Caco-2 (cell line): Measurements from ENCODE around the gene ANAPC1. TPM values are rescaled to one million over a fixed set of nuclear protein-coding genes. Genes with fewer than 3 reads are reported as not detected.
"Not testable (repeated sequence)": the region's sequence is repeated elsewhere in the genome, so short reads cannot be mapped to it uniquely, and the experiment has no call there.

ENCODE experiments used
- BruUV-seq: library from RNA; stranded (reverse); fragments of 400-500 nt; replicated peaks from 2 replicates; lab custom pipeline; 2021; lab: Mats Ljungman, UMichigan
- CTCF ChIA-PET: fragments of 300-600 bp; sonication (Branson Sonifier 250); formaldehyde crosslinking; loops from one replicate; lab custom pipeline; 2022; ENCODE audit warnings: antibody characterized with exemption; lab: Charles Lee
- POLR2A ChIA-PET: fragments of 300-600 bp; sonication (Branson Sonifier 250); formaldehyde crosslinking; loops from one replicate; lab custom pipeline; 2022; ENCODE audit warnings: antibody characterized with exemption; lab: Charles Lee
- DNase-seq, 2 experiments: peaks; one replicate each; pipeline versions ENCODE4 v3.0.0 to v3.0.0-alpha.2; 2020 to 2022
- H3K27me3 ChIP-seq: replicated peaks from 2 replicates; pipeline ENCODE4 v1.6.0; 2011; ENCODE audit warnings: low read length; ENCODE audit not compliant: control insufficient read depth, insufficient read depth
- H3K36me3 ChIP-seq: 2 replicates; pipeline ENCODE4 v1.5.1; 2011; ENCODE audit warnings: low read length; ENCODE audit not compliant: control insufficient read depth, insufficient read depth
- H3K4me1 ChIP-seq: fragments of 250-450 bp; sonication (Bioruptor Pico); 2 replicates; pipeline ENCODE4 v1.5.1; 2020; ENCODE audit warnings: mild to moderate bottlenecking
- H3K4me3 ChIP-seq: 2 replicates; pipeline ENCODE4 v1.5.1; 2011; ENCODE audit warnings: low read depth, mild to moderate bottlenecking, control low read depth, low read length
- H3K9me3 ChIP-seq: fragments of 250-450 bp; sonication (Bioruptor Pico); 2 replicates; pipeline ENCODE4 v1.5.1; 2020; ENCODE audit warnings: mild to moderate bottlenecking, moderate library complexity
- H3K27ac Mint-ChIP-seq: one replicate; pipeline ENCODE4 v1.8.0; 2022; ENCODE audit warnings: mixed read lengths; ENCODE audit not compliant: unreplicated experiment
- H3K27me3 Mint-ChIP-seq: one replicate; pipeline ENCODE4 v1.8.0; 2022; ENCODE audit warnings: mixed read lengths; ENCODE audit not compliant: insufficient read depth, unreplicated experiment
- H3K36me3 Mint-ChIP-seq: one replicate; pipeline ENCODE4 v1.8.0; 2022; ENCODE audit warnings: mild to moderate bottlenecking, mixed read lengths; ENCODE audit not compliant: insufficient read depth, unreplicated experiment
- H3K4me1 Mint-ChIP-seq: one replicate; pipeline ENCODE4 v1.8.0; 2022; ENCODE audit warnings: low read depth, mixed read lengths; ENCODE audit not compliant: unreplicated experiment
- H3K4me3 Mint-ChIP-seq: one replicate; pipeline ENCODE4 v1.8.0; 2022; ENCODE audit warnings: mild to moderate bottlenecking, moderate library complexity, mixed read lengths; ENCODE audit not compliant: unreplicated experiment
- H3K9me3 Mint-ChIP-seq: one replicate; pipeline ENCODE4 v1.8.0; 2022; ENCODE audit warnings: mixed read lengths; ENCODE audit not compliant: unreplicated experiment
- intact Hi-C: fragments of 100-400 bp; cut with micrococcal nuclease; formaldehyde crosslinking; loops from one replicate; pipeline ENCODE4 v1.10.0; 2022; ENCODE audit not compliant: unreplicated experiment
- total RNA-seq: library from RNA; stranded (reverse); gene quantifications from 2 replicates; pipeline ENCODE4 v1.2.3, GENCODE V29; 2022

ANAPC1 gene
- total RNA-seq, 1 experiment from 2014 or later, result 97.2 TPM

- H3K27ac Mint-ChIP-seq, H3K27me3 ChIP-seq, H3K9me3 ChIP-seq, CTCF ChIA-PET, intact Hi-C loops, DNase-seq, H3K36me3 ChIP-seq, H3K4me1 ChIP-seq, BruUV-seq, H3K36me3 Mint-ChIP-seq, H3K9me3 Mint-ChIP-seq, H3K4me3 ChIP-seq, H3K4me3 Mint-ChIP-seq, H3K27me3 Mint-ChIP-seq, H3K4me1 Mint-ChIP-seq, POLR2A ChIA-PET: not testable (repeated sequence)
Observed at GRCh38 chr2:111776296-111776695, 107.7 kb downstream of the ANAPC1 start.

GRCh38 chr2:111772180-111772579 lies 111.8 kb downstream of the ANAPC1 start:
- BruUV-seq, result not testable (repeated sequence)

GRCh38 chr2:111770916-111771658 lies 112.9 kb downstream of the ANAPC1 start:
- H3K27me3 Mint-ChIP-seq, CTCF ChIA-PET, H3K27me3 ChIP-seq, H3K27ac Mint-ChIP-seq, H3K36me3 ChIP-seq, H3K4me3 Mint-ChIP-seq, H3K4me1 ChIP-seq, intact Hi-C loops, H3K4me3 ChIP-seq, BruUV-seq, H3K9me3 Mint-ChIP-seq, POLR2A ChIA-PET, H3K9me3 ChIP-seq, H3K4me1 Mint-ChIP-seq, DNase-seq: not testable (repeated sequence)
- peaks cover 13% of the 10 kb centered on the region for H3K36me3 Mint-ChIP-seq

More at GRCh38 chr2:111772180-111772579, 111.8 kb downstream of the ANAPC1 start:
- H3K27ac Mint-ChIP-seq, H3K27me3 Mint-ChIP-seq, DNase-seq, H3K4me3 ChIP-seq, H3K27me3 ChIP-seq, H3K9me3 Mint-ChIP-seq, H3K4me1 Mint-ChIP-seq, H3K4me1 ChIP-seq, H3K36me3 ChIP-seq, CTCF ChIA-PET, POLR2A ChIA-PET, intact Hi-C loops, H3K9me3 ChIP-seq, H3K4me3 Mint-ChIP-seq: not testable (repeated sequence)
- peaks cover 13% of the 10 kb centered on the region for H3K36me3 Mint-ChIP-seq

- H3K9me3 ChIP-seq, H3K4me1 ChIP-seq, BruUV-seq, POLR2A ChIA-PET, H3K27me3 ChIP-seq, H3K27me3 Mint-ChIP-seq, H3K27ac Mint-ChIP-seq, H3K4me3 Mint-ChIP-seq, H3K9me3 Mint-ChIP-seq, intact Hi-C loops, DNase-seq, H3K4me1 Mint-ChIP-seq, CTCF ChIA-PET, H3K4me3 ChIP-seq, H3K36me3 ChIP-seq: not testable (repeated sequence)
- peaks cover 12% of the 10 kb centered on the region for H3K36me3 Mint-ChIP-seq
Observed at GRCh38 chr2:111768266-111769190, 115.5 kb downstream of the ANAPC1 start.

- H3K36me3 Mint-ChIP-seq, result peaks cover 17% of the 10 kb centered on the region
- not testable (repeated sequence) for BruUV-seq
Observed at GRCh38 chr2:111767087-111767486, 116.9 kb downstream of the ANAPC1 start.

GRCh38 chr2:111766295-111766694 lies 117.7 kb downstream of the ANAPC1 start:
- H3K27ac Mint-ChIP-seq, H3K9me3 Mint-ChIP-seq, H3K27me3 ChIP-seq, DNase-seq, H3K4me1 Mint-ChIP-seq, CTCF ChIA-PET, H3K27me3 Mint-ChIP-seq, H3K36me3 ChIP-seq, H3K4me3 Mint-ChIP-seq, H3K4me3 ChIP-seq, BruUV-seq, H3K9me3 ChIP-seq, POLR2A ChIA-PET, H3K4me1 ChIP-seq, intact Hi-C loops: not testable (repeated sequence)
- H3K36me3 Mint-ChIP-seq, result peaks cover 17% of the 10 kb centered on the region

More at GRCh38 chr2:111767087-111767486, 116.9 kb downstream of the ANAPC1 start:
- H3K27ac Mint-ChIP-seq, H3K4me3 ChIP-seq, H3K36me3 ChIP-seq, CTCF ChIA-PET, H3K27me3 Mint-ChIP-seq, intact Hi-C loops, H3K4me1 Mint-ChIP-seq, H3K4me3 Mint-ChIP-seq, H3K9me3 ChIP-seq, H3K4me1 ChIP-seq, H3K9me3 Mint-ChIP-seq, DNase-seq, POLR2A ChIA-PET, H3K27me3 ChIP-seq: not testable (repeated sequence)
